ENCODE results near the gene RAG2. TPM values are rescaled to one million over a fixed set of nuclear protein-coding genes. Genes with fewer than 3 reads are reported as not detected.
A peak's percentile ranks its signal among the peaks of the same experiment; 100 is the strongest.

Gene RAG2
- not detected for total RNA-seq

DNA sequence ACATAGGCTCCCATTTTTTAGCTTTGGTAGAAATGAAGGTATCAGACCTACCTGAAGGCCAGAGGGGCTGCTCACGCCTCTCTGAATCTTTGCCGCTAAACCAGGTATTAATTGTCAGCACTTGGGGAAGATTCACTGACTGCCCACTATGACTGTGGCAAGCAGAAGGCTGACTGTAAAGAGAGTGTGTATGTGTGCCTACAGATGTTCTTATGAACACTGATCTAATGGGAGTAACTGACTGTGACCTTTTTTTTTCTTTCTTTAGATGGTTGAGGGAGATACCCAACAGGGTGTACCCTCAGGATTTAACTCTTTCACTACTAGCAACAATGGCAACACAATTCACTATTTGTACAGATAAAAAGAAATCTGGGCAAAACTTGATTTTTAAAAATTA is at the start of gene RAG2:
RAG2 (minus strand) TSS at position 186 of the 400 bp plus-strand sequence. CDS start 4,068 bp downstream, outside the sequence.
- DNase-seq (ENCODE audit: low spot score) = no peak
- Mint-ChIP-seq H3K36me3 (no peaks in the 10 kb centered on the region), H3K27ac (no peak within 1 kb of the TSS), H3K4me1 (ENCODE audit: low read depth in 2 of 2) (peaks cover 6 to 11% of the 10 kb centered on the region in 2 donors), H3K9me3 (no peaks in the 10 kb centered on the region), H3K4me3 (no peak within 1 kb of the TSS), H3K27me3 (peaks cover 11 to 43% of the 10 kb centered on the region in 2 donors)
- no peak for ATAC-seq

DNA sequence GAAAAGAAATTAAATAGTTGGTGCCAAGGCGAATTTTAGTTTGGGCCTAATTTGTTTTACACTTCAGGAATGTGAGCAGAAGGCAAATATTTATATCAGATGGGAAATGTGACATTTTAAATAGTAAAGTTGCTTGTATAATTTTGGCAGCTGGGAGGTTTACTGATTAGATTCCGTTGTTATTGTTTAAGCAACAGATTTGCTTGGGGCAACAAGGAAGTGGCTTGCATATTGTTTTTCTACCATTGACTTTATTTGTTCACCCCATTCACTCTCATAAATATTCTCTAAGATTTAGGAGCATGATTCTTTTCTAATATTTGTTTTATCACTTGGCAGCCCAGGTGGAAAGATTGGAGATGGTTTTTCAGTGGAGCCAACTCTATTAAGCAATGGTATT is 40.5 kb upstream of the RAG2 start:
- Mint-ChIP-seq H3K9me3 (no peaks in the 10 kb centered on the region), H3K4me3 (no peak overlapping the region), H3K36me3 (no peaks in the 10 kb centered on the region), H3K27me3 (peaks cover 0 to 13% of the 10 kb centered on the region in 2 donors), H3K4me1 (ENCODE audit: low read depth in 2 of 2) (no peaks in the 10 kb centered on the region), H3K27ac (no peak overlapping the region)
- ATAC-seq (no peak), DNase-seq (ENCODE audit: low spot score) (no peak)

DNA sequence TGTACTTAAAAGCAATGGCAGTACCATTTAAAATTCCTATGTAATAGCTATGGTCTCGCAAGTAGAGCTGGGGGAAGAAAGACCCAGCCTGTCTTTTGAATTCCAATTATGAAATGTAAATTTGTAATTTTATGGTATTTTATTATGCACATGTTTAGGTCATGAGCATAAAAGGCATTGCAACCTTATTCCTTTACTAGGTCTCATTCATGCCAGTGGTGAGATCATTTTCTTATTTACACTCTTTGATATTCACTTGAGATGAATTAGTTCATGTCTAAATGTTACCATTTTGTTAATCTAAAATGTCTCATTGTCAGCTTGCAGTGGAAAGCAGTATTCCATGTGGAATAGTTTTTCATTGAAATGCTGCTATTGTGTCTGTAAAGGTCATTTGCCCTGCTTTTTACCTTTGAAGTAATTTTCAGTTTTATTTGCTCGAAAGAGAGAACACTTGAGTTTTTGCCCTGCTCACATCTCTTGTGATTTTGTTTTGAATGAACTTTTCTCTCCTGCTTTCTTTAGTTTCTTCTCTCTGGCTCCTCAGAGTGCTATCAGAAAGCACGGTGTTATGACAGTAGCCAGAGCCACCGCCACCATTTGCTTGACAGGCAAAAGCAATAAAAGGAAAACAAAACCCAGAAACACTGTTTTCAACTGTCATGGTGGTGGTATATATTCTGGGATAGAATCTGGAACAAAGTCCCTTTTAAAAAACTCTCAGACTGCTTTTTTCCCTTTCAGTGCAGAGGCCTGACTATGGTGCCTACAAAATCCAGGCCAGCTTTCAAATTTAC is 37.2 kb upstream of the RAG2 start:
- ATAC-seq = no peak
- Mint-ChIP-seq H3K9me3 (no peaks in the 10 kb centered on the region), H3K4me3 (no peak overlapping the region), H3K27me3 (peaks cover 0 to 9% of the 10 kb centered on the region in 2 donors), H3K36me3 (no peaks in the 10 kb centered on the region), H3K4me1 (ENCODE audit: low read depth in 2 of 2) (no peaks in the 10 kb centered on the region), H3K27ac (no peak overlapping the region)
- no peak for DNase-seq (ENCODE audit: low spot score)

DNA sequence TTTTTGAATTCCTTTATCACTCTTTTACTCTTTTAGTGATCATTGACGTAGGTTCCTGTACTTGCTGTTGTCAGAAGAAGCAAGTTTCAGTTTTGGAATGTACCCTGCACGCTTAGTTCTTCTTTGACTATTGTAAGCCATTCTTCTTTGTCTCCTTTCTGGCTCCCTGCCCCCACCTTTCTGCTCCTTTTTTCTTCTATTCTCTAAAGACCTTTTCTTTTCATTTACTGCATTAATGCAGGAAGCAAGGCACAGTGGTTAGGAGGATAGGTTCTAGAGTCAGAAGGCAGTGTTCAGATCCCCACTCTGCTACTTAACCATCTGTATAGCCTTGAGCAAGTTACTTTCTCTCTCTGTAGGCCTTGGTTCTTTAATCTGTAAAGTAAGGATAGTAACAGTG is 33.7 kb upstream of the RAG2 start:
- H3K27me3 Mint-ChIP-seq = peaks cover 2 to 9% of the 10 kb centered on the region in 2 donors
- H3K4me3 Mint-ChIP-seq = no peak overlapping the region
- ATAC-seq (peak in 1 of 2 donors; percentile 48), DNase-seq (ENCODE audit: low spot score) (no peak)
- H3K4me1 Mint-ChIP-seq (ENCODE audit: low read depth in 2 of 2) = no peaks in the 10 kb centered on the region
- no peaks in the 10 kb centered on the region for H3K36me3 Mint-ChIP-seq
- no peaks in the 10 kb centered on the region for H3K9me3 Mint-ChIP-seq
- no peak overlapping the region for H3K27ac Mint-ChIP-seq

DNA sequence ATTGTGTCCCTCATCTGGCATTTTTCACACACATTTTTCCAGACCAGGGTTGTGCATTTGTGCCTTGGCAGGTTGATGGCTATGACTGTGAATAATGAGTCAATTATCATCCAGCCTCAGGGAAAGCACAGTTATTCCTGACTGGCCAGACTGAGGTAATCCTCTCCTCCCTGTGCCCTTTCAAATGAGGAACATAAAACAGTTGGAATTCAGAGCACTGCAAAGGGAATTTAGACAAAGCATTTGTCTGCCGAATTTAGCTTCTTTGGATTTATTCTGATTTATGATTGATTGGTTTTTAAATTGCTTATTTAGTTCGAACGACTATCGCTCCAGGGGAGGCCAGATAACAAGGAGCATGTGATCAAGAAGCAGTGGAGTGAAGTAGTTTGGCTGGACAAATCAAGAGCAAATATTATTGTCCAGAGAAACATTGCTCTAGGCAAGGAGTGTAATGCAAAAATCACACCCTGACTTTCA is 30.8 kb upstream of the RAG2 start:
- Mint-ChIP-seq H3K27ac (no peak overlapping the region), H3K4me1 (ENCODE audit: low read depth in 2 of 2) (no peaks in the 10 kb centered on the region), H3K4me3 (no peak overlapping the region), H3K36me3 (no peaks in the 10 kb centered on the region), H3K27me3 (peaks cover 2 to 3% of the 10 kb centered on the region in 2 donors), H3K9me3 (no peaks in the 10 kb centered on the region)
- no peak for ATAC-seq
- no peak for DNase-seq (ENCODE audit: low spot score)

DNA sequence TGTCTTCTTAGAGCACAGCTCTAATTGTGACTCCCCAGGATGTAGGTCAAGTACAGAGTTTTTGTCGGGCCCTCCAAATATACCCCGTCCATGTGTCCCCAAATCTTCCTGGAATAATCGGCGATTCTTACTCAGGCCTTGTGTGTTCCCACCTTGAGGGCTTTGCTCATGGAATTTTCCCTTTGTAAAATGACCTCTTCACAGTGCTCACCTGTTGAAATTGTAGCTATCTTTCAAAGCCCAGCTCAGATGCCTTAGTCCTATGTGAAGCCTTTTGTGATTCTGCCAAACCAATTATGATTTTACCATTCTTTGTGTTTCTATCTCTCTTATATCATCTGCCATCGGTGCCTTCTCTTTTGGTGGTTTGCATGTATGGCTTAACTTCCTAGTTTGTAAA is 30.1 kb upstream of the RAG2 start:
- no peak for ATAC-seq
- Mint-ChIP-seq H3K4me1 (ENCODE audit: low read depth in 2 of 2) (no peaks in the 10 kb centered on the region), H3K4me3 (no peak overlapping the region), H3K27ac (no peak overlapping the region), H3K9me3 (no peaks in the 10 kb centered on the region), H3K27me3 (peaks cover 0 to 2% of the 10 kb centered on the region in 2 donors), H3K36me3 (no peaks in the 10 kb centered on the region)
- no peak for DNase-seq (ENCODE audit: low spot score)

DNA sequence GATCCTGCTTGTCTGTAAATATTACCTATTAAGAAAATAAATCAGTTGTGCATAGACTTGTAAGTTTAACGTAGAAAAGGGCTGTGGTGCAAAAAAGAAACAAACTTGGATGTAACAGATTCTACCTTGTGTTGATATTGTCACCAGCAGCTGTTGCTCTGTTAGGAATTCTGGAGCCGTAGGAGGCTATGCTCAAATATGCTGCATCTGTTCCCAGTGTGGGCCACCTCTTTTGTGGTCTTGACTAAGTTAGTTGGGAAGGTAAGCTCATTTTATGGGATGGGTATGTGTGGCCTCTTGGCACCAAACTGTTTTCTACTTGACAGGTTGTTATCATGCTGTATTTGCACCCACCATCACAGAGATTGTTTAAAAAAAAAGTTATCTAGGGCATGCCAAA is 29.4 kb upstream of the RAG2 start:
- peaks cover 0 to 2% of the 10 kb centered on the region in 2 donors for H3K27me3 Mint-ChIP-seq
- H3K9me3 Mint-ChIP-seq = no peaks in the 10 kb centered on the region
- no peaks in the 10 kb centered on the region for H3K4me1 Mint-ChIP-seq (ENCODE audit: low read depth in 2 of 2)
- H3K27ac Mint-ChIP-seq = no peak overlapping the region
- no peak overlapping the region for H3K4me3 Mint-ChIP-seq
- ATAC-seq = no peak
- no peaks in the 10 kb centered on the region for H3K36me3 Mint-ChIP-seq
- no peak for DNase-seq (ENCODE audit: low spot score)

DNA sequence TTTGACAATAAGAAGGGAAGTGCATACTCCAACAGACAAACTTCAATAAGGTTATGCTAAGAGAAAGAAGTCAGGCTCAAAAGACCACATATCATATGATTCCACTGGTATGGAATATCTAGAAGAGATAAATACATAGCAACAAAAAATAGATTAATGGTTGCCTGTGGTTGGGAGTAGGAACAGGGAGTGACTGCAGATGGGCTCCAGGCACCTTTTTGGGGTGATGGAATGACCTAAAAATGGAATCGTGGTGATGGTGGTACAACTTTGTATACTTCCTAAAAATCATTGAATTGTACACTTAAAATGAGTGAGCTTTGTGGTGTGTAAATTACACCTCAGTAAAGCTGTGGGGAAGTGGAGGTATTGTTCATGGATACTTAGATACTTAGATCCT is 29.0 kb upstream of the RAG2 start:
- ATAC-seq (no peak), DNase-seq (ENCODE audit: low spot score) (no peak)
- Mint-ChIP-seq H3K27me3 (peaks cover 0 to 2% of the 10 kb centered on the region in 2 donors), H3K4me3 (no peak overlapping the region), H3K9me3 (no peaks in the 10 kb centered on the region), H3K4me1 (ENCODE audit: low read depth in 2 of 2) (no peaks in the 10 kb centered on the region), H3K36me3 (no peaks in the 10 kb centered on the region), H3K27ac (no peak overlapping the region)

DNA sequence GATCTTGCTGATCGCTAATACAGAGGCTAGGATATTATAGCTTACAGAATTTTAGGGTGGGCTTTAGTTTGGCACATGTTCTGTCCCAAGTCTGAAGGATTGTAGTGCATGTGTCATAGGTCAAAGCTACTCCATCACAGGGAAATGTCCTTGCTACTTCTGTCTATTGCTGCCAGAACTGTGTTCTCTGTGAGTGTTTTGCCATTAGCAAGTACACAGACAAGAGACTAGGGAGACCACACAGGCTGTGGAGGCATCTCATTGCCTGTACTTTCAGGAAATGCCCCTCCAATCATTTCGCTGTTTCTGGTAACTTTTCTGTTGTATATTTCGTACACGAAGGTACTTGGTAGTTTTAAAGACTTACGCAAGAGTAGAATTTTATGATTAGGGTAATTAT is 25.5 kb upstream of the RAG2 start:
- H3K27me3 Mint-ChIP-seq = peaks cover 3 to 8% of the 10 kb centered on the region in 2 donors
- no peaks in the 10 kb centered on the region for H3K9me3 Mint-ChIP-seq
- no peak overlapping the region for H3K4me3 Mint-ChIP-seq
- ATAC-seq = no peak
- H3K4me1 Mint-ChIP-seq (ENCODE audit: low read depth in 2 of 2) = peaks cover 3 to 12% of the 10 kb centered on the region in 2 donors
- no peaks in the 10 kb centered on the region for H3K36me3 Mint-ChIP-seq
- no peak for DNase-seq (ENCODE audit: low spot score)
- H3K27ac Mint-ChIP-seq = no peak overlapping the region

DNA sequence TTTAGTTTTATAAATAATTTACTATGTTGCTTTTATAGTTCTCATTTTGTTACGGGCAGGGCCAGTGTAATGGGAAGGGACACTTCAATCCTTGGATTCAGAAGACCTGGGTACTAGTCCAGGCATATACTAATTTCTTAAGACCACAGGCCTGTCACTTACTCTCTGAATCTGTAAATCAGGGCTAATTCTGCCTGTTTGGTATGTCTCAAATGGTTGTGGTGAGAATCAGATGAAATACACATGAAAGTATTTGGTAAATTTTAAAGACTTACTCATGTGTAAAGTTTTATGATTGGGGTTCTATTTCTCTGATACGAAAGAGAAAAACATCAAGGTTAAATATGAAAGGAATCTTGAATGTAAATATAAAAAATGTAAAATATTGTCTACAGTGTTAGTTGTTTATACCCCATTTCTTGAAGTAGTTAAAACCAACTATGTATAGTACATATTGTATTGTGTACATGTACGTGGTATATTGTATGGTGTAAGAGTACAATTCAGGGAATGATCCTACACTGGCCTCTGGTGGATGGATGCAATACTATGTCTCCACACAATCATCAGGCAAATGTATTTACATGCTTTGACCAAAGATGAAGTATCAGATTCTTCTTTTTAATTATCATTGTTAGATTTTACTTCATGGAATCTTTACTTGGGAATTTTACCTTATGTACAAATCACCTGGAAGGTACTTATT is 24.5 kb upstream of the RAG2 start:
- Mint-ChIP-seq H3K9me3 (no peaks in the 10 kb centered on the region), H3K4me1 (ENCODE audit: low read depth in 2 of 2) (peaks cover 3 to 16% of the 10 kb centered on the region in 2 donors), H3K27me3 (peaks cover 6 to 13% of the 10 kb centered on the region in 2 donors), H3K27ac (no peak overlapping the region), H3K36me3 (no peaks in the 10 kb centered on the region), H3K4me3 (no peak overlapping the region)
- ATAC-seq (no peak), DNase-seq (ENCODE audit: low spot score) (no peak)

DNA sequence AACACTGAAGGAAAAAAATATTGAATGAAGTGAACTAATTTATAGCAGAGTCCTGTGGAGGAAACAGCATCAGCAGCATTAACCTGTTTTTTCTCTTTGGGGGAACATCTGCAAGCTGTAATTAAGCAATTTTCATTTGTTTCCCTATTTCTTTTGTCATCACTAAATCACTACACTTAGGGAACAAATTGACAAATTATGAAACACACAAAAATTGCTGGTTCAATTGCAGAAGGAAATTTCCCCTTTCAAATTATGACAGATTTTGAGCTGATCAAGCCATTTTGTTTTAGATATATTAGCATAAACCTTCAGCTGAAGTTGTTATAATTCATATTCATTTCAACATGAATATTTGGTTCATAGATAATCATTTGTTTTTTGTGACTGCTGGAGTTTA is 22.2 kb upstream of the RAG2 start:
- Mint-ChIP-seq H3K4me1 (ENCODE audit: low read depth in 2 of 2) (peaks cover 3 to 16% of the 10 kb centered on the region in 2 donors), H3K27ac (no peak overlapping the region), H3K27me3 (peaks cover 6 to 13% of the 10 kb centered on the region in 2 donors), H3K4me3 (no peak overlapping the region), H3K36me3 (no peaks in the 10 kb centered on the region), H3K9me3 (no peaks in the 10 kb centered on the region)
- ATAC-seq (no peak), DNase-seq (ENCODE audit: low spot score) (no peak)

DNA sequence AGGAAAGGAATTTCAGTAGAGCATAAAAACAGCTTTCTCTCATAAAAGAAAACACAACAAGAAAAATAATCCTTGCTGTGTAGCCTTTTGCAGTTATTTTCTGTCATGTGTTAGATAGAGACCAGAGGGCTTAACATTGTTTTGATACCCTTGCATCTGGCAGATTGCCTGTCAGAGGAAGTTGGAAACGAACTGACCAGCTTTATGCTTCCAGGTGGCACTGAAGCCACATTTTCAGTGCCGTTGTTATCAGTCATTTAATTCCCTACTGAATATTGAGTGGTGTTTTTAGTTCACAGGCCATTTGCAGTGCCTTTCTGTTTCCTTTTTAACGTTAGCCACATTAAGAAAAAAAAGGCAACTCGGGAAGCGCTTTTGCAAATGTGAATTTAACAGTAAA is 21.5 kb upstream of the RAG2 start:
- peaks cover 3 to 16% of the 10 kb centered on the region in 2 donors for H3K4me1 Mint-ChIP-seq (ENCODE audit: low read depth in 2 of 2)
- H3K9me3 Mint-ChIP-seq = no peaks in the 10 kb centered on the region
- H3K27me3 Mint-ChIP-seq = peaks cover 6 to 13% of the 10 kb centered on the region in 2 donors
- no peak for ATAC-seq
- H3K27ac Mint-ChIP-seq = no peak overlapping the region
- no peak for DNase-seq (ENCODE audit: low spot score)
- peak overlapping the region; percentile 28 for H3K4me3 Mint-ChIP-seq
- no peaks in the 10 kb centered on the region for H3K36me3 Mint-ChIP-seq

DNA sequence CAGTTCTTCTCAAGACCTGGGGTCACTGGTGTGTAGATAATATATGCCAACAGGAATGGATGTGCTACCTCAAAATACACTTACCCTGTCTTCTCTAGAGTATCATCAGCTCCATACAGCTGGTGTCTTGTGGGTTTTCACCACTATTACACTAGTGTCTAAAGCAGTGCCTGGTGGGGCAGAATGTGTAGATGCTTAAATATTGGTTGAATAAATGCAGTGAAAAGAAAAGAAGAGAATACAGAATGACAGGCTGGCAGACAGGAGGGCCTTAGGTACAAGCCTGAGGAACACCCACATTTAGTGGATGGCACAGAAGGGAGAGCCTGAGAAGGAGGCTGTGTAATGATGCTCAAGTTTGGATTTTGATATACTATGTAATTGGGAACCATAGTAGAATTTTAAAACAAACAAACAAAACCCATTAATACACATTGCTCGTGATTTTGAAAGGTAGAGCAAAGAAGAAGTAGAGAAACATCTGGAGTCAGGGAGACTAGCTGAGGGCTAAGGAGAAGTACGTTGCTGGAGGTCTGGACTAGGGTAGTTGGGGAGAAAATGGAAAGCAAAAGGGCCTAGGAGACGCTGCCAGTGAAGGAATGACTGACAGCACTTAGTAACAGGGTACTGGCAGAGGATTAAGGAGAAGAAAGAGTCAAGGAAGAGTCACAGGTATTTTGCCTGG is 20.5 kb upstream of the RAG2 start:
- Mint-ChIP-seq H3K4me1 (ENCODE audit: low read depth in 2 of 2) (peaks cover 3 to 16% of the 10 kb centered on the region in 2 donors), H3K27me3 (peaks cover 6 to 13% of the 10 kb centered on the region in 2 donors), H3K36me3 (no peaks in the 10 kb centered on the region), H3K9me3 (no peaks in the 10 kb centered on the region), H3K27ac (no peak overlapping the region), H3K4me3 (peak overlapping the region; percentile 28)
- DNase-seq (ENCODE audit: low spot score) (no peak), ATAC-seq (no peak)

Measured in natural killer cell treated with Interleukin-12 subunit alpha and Interleukin-12 subunit beta and Interleukin-15 and Interleukin-18, amount 100 ng/mL, for 72 hours (primary cell).